ENCODE data around the gene DPP6.

DNA sequence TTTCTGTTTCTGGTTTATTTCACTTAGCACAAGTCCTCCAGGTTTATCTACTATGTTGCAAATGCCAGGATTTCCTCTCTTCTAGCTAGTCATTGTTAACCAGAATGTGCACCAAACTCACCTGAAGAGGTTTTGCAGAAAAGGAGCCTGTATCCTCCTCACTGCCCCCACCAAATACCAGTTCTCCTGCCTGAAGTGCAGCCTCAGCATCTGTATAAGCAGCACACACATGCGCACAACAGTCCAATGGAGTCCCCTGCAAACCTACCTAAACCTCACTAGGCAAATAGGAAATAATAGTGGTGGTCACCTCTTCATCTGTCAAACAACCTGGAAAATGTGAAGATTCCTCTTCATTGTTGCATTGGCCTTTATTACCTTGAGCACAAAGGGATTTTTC lies 712.9 kb downstream of the DPP6 start:
- TF ChIP-seq POLR2A (IDR thresholded peaks at IDR 0.05): no peak
- TF ChIP-seq, protein P1, sequence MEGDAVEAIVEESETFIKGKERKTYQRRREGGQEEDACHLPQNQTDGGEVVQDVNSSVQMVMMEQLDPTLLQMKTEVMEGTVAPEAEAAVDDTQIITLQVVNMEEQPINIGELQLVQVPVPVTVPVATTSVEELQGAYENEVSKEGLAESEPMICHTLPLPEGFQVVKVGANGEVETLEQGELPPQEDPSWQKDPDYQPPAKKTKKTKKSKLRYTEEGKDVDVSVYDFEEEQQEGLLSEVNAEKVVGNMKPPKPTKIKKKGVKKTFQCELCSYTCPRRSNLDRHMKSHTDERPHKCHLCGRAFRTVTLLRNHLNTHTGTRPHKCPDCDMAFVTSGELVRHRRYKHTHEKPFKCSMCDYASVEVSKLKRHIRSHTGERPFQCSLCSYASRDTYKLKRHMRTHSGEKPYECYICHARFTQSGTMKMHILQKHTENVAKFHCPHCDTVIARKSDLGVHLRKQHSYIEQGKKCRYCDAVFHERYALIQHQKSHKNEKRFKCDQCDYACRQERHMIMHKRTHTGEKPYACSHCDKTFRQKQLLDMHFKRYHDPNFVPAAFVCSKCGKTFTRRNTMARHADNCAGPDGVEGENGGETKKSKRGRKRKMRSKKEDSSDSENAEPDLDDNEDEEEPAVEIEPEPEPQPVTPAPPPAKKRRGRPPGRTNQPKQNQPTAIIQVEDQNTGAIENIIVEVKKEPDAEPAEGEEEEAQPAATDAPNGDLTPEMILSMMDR (IDR thresholded peaks at IDR 0.05): no peak

Measured in tibial nerve (tissue), 3 donors.